Fibroblast of villous mesenchyme (primary cell): Measurements from ENCODE around the gene TCF12. TPM values are rescaled to one million over a fixed set of nuclear protein-coding genes. Genes with fewer than 3 reads are reported as not detected.

ENCODE experiments used
- DNase-seq: peaks from one replicate; pipeline ENCODE4 v3.0.0-alpha.2; 2010; ENCODE audit warnings: low read depth
- H3K4me3 ChIP-seq: 2 replicates; pipeline ENCODE4 v1.5.1; 2011; ENCODE audit warnings: low read depth, mild to moderate bottlenecking, low read length
- CTCF ChIP-seq: IDR thresholded peaks from 2 replicates; pipeline ENCODE4 v1.5.1; 2012; ENCODE audit warnings: low read depth, mild to moderate bottlenecking, low read length; ENCODE audit not compliant: insufficient read depth
- total RNA-seq: library from RNA; depleted of rRNA; stranded (reverse); fragments of >200 nt; gene quantifications from 2 replicates; pipeline ENCODE4 v1.2.3, GENCODE V29; 2012

Gene TCF12
- total RNA-seq, 1 donor, result 110 TPM

GRCh38 chr15:56892659-56893363, 25.6 kb upstream of the TCF12 start:
- H3K4me3 ChIP-seq, result no peak overlapping the region
- no peak for DNase-seq
- TF ChIP-seq CTCF, result no peak

- no peak for TF ChIP-seq CTCF
- no peak overlapping the region for H3K4me3 ChIP-seq
- no peak for DNase-seq
Observed at GRCh38 chr15:56893364-56893678, 25.1 kb upstream of the TCF12 start.

GRCh38 chr15:56894601-56895000, 23.8 kb upstream of the TCF12 start:
- peak; percentile 40 for DNase-seq
- no peak overlapping the region for H3K4me3 ChIP-seq
- no peak for TF ChIP-seq CTCF

- no peak for TF ChIP-seq CTCF
- no peak overlapping the region for H3K4me3 ChIP-seq
- DNase-seq, result no peak
Observed at GRCh38 chr15:56901931-56902330, 16.5 kb upstream of the TCF12 start.

- no peak overlapping the region for H3K4me3 ChIP-seq
- no peak for TF ChIP-seq CTCF
- DNase-seq, result no peak
Observed at GRCh38 chr15:56906766-56907165, 11.7 kb upstream of the TCF12 start.

GRCh38 chr15:56910801-56911200, 7.6 kb upstream of the TCF12 start:
- TF ChIP-seq CTCF, result no peak
- no peak for DNase-seq
- no peak overlapping the region for H3K4me3 ChIP-seq

- TF ChIP-seq CTCF, result no peak
- DNase-seq, result no peak
- H3K4me3 ChIP-seq, result no peak overlapping the region
Observed at GRCh38 chr15:56913241-56913640, 5.2 kb upstream of the TCF12 start.
